ENCODE results near the gene SGCD.

Gene SGCD

DNA sequence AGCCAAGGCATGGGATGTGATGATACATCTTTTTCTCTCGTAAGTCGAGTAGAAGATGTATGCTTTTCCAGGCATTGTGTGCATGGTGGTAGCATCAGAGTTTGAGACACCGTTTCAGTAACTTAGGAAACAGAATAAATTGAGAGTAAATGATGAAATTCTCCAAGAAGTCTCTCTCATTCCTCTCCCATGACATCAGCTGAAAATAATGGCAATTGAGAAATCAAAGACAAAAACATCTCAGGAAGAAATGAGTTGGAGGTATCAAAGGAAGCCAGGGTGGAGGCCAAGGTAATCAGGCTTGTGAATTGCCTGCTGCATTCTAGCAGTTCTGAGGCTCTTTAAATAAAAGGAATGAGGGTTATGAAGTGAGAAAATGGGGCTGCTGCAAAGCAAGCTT lies 53.9 kb downstream of the SGCD start:
- no peak for TF ChIP-seq ZNF274 (IDR thresholded peaks at IDR 0.05; ENCODE audit: low read depth, low read length)
- H3K4me3 ChIP-seq (ENCODE audit: low read length) = no peak overlapping the region

GRCh38 chr5:156383510-156384265 lies 56.7 kb downstream of the SGCD start:
- H3K4me3 ChIP-seq (ENCODE audit: low read length) = no peak overlapping the region
- no peak for TF ChIP-seq ZNF274 (IDR thresholded peaks at IDR 0.05; ENCODE audit: low read depth, low read length)

DNA sequence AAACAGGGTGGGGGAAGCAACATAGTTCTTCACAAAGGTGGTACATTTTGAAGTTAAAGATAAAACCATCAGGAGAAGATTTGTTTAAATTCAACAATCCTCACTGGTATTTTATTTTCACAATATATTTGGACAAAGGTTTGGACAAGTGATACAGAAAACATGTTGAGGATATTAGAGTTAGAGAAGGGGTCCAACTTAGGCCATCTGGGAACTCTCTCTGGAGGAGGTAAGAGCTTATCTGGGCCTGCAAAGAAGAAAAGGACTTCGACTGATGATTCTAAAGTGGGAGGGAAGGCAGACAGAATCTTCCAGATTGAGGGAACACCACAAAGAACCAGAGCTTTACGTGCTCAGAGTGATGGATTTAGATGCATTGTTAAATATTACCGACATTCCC lies 58.5 kb downstream of the SGCD start:
- no peak overlapping the region for H3K4me3 ChIP-seq (ENCODE audit: low read length)
- no peak for TF ChIP-seq ZNF274 (IDR thresholded peaks at IDR 0.05; ENCODE audit: low read depth, low read length)

- no peak overlapping the region for H3K4me3 ChIP-seq (ENCODE audit: low read length)
- no peak for TF ChIP-seq ZNF274 (IDR thresholded peaks at IDR 0.05; ENCODE audit: low read depth, low read length)
Observed at GRCh38 chr5:156386976-156387375, 60.0 kb downstream of the SGCD start.

- no peak for TF ChIP-seq ZNF274 (IDR thresholded peaks at IDR 0.05; ENCODE audit: low read depth, low read length)
- H3K4me3 ChIP-seq (ENCODE audit: low read length) = no peak overlapping the region
Observed at GRCh38 chr5:156387391-156387790, 60.4 kb downstream of the SGCD start.

- no peak for TF ChIP-seq ZNF274 (IDR thresholded peaks at IDR 0.05; ENCODE audit: low read depth, low read length)
Observed at GRCh38 chr5:156388233-156388632, 61.3 kb downstream of the SGCD start.

DNA sequence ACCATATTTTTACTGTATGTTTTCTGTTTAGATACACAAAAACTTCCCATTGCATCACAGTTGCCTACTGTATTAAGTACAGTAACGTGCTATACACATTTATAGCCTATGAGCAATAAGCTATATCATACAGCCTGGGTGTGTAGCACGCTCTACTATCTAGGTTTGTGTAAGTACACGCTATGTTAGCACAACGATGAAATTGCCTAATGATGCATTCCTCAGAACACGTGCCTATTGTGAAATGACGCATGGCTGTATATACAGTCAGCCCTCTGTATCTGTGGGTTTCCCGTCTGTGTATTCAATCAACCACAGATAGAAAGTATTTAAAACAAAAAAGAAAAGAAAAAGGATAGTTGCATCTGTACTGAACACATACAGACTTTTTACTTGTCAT lies 64.2 kb downstream of the SGCD start:
- no peak overlapping the region for H3K4me3 ChIP-seq (ENCODE audit: low read length)
- TF ChIP-seq ZNF274 (IDR thresholded peaks at IDR 0.05; ENCODE audit: low read depth, low read length) = no peak

More at GRCh38 chr5:156388233-156388632, 61.3 kb downstream of the SGCD start:
- no peak overlapping the region for H3K4me3 ChIP-seq (ENCODE audit: low read length)

GRCh38 chr5:156393980-156394379 lies 67.0 kb downstream of the SGCD start:
- TF ChIP-seq ZNF274 (IDR thresholded peaks at IDR 0.05; ENCODE audit: low read depth, low read length) = no peak
- H3K4me3 ChIP-seq (ENCODE audit: low read length) = no peak overlapping the region

DNA sequence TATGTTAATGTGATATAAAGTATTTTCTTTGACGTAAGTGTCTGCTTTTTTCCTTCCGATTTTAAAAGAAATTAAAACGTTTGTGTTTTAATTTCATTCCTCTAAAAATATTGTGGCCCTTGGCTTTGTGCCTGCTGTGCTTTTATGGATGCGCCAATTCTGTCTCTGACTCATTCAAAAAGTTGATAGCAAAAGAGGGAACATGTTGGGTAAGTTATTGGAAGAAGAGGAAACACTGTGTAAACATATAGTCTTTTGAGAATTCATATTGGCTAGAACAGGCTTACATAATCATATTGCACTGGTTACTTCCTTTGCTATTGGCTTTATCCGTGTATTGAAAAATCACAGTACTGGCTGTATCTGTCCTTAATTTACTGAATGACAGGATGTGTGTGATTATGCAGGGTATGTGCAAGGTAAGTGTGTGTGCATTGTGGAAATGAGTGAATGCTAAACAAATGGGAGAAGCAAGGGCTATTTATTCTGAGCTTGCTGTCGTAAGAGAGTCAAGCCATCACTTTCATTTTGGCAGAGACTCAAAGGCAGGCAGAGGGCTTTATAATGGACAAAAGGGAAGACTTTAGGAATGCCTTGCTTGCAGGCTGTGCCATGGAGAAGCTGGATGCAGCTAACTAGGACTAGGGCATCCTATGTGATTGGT lies 67.8 kb downstream of the SGCD start:
- H3K4me3 ChIP-seq (ENCODE audit: low read length) = no peak overlapping the region
- no peak for TF ChIP-seq ZNF274 (IDR thresholded peaks at IDR 0.05; ENCODE audit: low read depth, low read length)

GRCh38 chr5:156395306-156395675 lies 68.3 kb downstream of the SGCD start:
- H3K4me3 ChIP-seq (ENCODE audit: low read length) = no peak overlapping the region
- no peak for TF ChIP-seq ZNF274 (IDR thresholded peaks at IDR 0.05; ENCODE audit: low read depth, low read length)

- no peak for TF ChIP-seq ZNF274 (IDR thresholded peaks at IDR 0.05; ENCODE audit: low read depth, low read length)
Observed at GRCh38 chr5:156396063-156396829, 69.3 kb downstream of the SGCD start.

GRCh38 chr5:156396830-156397081 lies 69.8 kb downstream of the SGCD start:
- H3K4me3 ChIP-seq (ENCODE audit: low read length) = no peak overlapping the region
- no peak for TF ChIP-seq ZNF274 (IDR thresholded peaks at IDR 0.05; ENCODE audit: low read depth, low read length)

More at GRCh38 chr5:156396063-156396829, 69.3 kb downstream of the SGCD start:
- no peak overlapping the region for H3K4me3 ChIP-seq (ENCODE audit: low read length)

- H3K4me3 ChIP-seq (ENCODE audit: low read length) = no peak overlapping the region
- TF ChIP-seq ZNF274 (IDR thresholded peaks at IDR 0.05; ENCODE audit: low read depth, low read length) = no peak
Observed at GRCh38 chr5:156399323-156399722, 72.4 kb downstream of the SGCD start.

- H3K4me3 ChIP-seq (ENCODE audit: low read length) = no peak overlapping the region
- no peak for TF ChIP-seq ZNF274 (IDR thresholded peaks at IDR 0.05; ENCODE audit: low read depth, low read length)
Observed at GRCh38 chr5:156400231-156400986, 73.4 kb downstream of the SGCD start.
